LoVo (cell line): ENCODE results near the gene ATP8B4.

Experiments used
- DNase-seq: peaks from one replicate; pipeline ENCODE4 v3.0.0-alpha.2; 2016; ENCODE audit warnings: low spot score

Gene ATP8B4

GRCh38 chr15:49813625-49814024 is 305.4 kb downstream of the ATP8B4 start:
- no peak for DNase-seq

- DNase-seq = no peak
Measured at GRCh38 chr15:49810720-49811119, 308.3 kb downstream of the ATP8B4 start.

GRCh38 chr15:49809894-49810609 is 309.0 kb downstream of the ATP8B4 start:
- DNase-seq = no peak

- DNase-seq = no peak
Measured at GRCh38 chr15:49808341-49808740, 310.7 kb downstream of the ATP8B4 start.
